Calu3 (cell line): ENCODE results near the gene KRTAP2-4. TPM values are rescaled to one million over a fixed set of nuclear protein-coding genes. Genes with fewer than 3 reads are reported as not detected.
A peak's percentile ranks its signal among the peaks of the same experiment; 100 is the strongest.

Source experiments
- BruUV-seq: library from RNA; stranded (reverse); fragments of 400-500 nt; replicated peaks from 2 replicates; lab custom pipeline; 2021; lab: Mats Ljungman, UMichigan
- CTCF ChIA-PET: fragments of 300-600 bp; sonication (Branson Sonifier 250); formaldehyde crosslinking; loops from one replicate; lab custom pipeline; 2022; ENCODE audit warnings: antibody characterized with exemption; lab: Charles Lee
- DNase-seq: peaks from one replicate; pipeline ENCODE4 v3.0.0; 2022
- H3K27ac Mint-ChIP-seq: one replicate; pipeline ENCODE4 v1.8.0; 2022; ENCODE audit warnings: mixed read lengths; ENCODE audit not compliant: unreplicated experiment
- H3K27me3 Mint-ChIP-seq: one replicate; pipeline ENCODE4 v1.8.0; 2022; ENCODE audit warnings: mixed read lengths; ENCODE audit not compliant: unreplicated experiment
- H3K36me3 Mint-ChIP-seq: one replicate; pipeline ENCODE4 v1.8.0; 2022; ENCODE audit warnings: mild to moderate bottlenecking, moderate library complexity, mixed read lengths; ENCODE audit not compliant: insufficient read depth, unreplicated experiment
- H3K4me1 Mint-ChIP-seq: one replicate; pipeline ENCODE4 v1.8.0; 2022; ENCODE audit warnings: mild to moderate bottlenecking, low read depth, mixed read lengths; ENCODE audit not compliant: unreplicated experiment
- H3K4me3 Mint-ChIP-seq: one replicate; pipeline ENCODE4 v1.8.0; 2022; ENCODE audit warnings: mild to moderate bottlenecking, low read depth, moderate library complexity, mixed read lengths; ENCODE audit not compliant: unreplicated experiment
- H3K9me3 Mint-ChIP-seq: one replicate; pipeline ENCODE4 v1.8.0; 2022; ENCODE audit warnings: low read depth, mixed read lengths; ENCODE audit not compliant: unreplicated experiment
- intact Hi-C: fragments of 100-400 bp; cut with micrococcal nuclease; formaldehyde crosslinking; loops from one replicate; pipeline ENCODE4 v1.10.0; 2022; ENCODE audit not compliant: unreplicated experiment
- total RNA-seq: library from RNA; stranded (reverse); gene quantifications from 2 replicates; pipeline ENCODE4 v1.2.3, GENCODE V29; 2022
- TF ChIP-seq, protein P1 (sequence below): fragments of 200-600 bp; IDR thresholded peaks from one replicate; pipeline ENCODE4 v1.8.0; 2022; ENCODE audit warnings: antibody characterized with exemption; ENCODE audit not compliant: unreplicated experiment

KRTAP2-4 gene
- total RNA-seq, 1 experiment from 2014 or later, result not detected

DNA sequence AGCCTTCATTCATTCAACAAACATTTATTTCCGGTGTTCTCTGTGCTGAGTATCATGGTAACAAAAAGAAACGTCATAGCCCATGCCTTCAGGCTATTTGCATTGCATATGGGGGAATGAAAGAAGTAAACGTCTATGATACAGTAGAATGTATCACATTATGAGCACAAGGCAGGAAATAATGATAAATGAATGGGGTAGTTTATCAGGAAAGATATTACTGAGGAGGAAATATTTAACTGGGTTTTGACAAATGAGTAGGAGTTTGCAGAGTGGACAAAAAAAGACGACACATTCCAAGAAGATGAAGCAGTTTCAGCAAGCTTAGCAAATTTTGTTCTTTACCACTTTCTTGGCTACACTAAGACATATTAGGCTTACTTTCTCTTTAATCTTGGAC lies 16.9 kb upstream of the KRTAP2-4 start:
- no peak overlapping the region for H3K4me3 Mint-ChIP-seq
- H3K36me3 Mint-ChIP-seq, result peaks cover 5% of the 10 kb centered on the region
- DNase-seq, result no peak
- CTCF ChIA-PET, result interaction anchor here (0.8 to 1.0 kb wide), 2 partner anchors 8 to 12 kb away, joined by 3 read pairs; no protein-coding TSS in a partner anchor
- H3K9me3 Mint-ChIP-seq, result peaks cover 4% of the 10 kb centered on the region
- H3K4me1 Mint-ChIP-seq, result peaks cover 24% of the 10 kb centered on the region
- BruUV-seq, result no TSS peak
- TF ChIP-seq, protein P1, sequence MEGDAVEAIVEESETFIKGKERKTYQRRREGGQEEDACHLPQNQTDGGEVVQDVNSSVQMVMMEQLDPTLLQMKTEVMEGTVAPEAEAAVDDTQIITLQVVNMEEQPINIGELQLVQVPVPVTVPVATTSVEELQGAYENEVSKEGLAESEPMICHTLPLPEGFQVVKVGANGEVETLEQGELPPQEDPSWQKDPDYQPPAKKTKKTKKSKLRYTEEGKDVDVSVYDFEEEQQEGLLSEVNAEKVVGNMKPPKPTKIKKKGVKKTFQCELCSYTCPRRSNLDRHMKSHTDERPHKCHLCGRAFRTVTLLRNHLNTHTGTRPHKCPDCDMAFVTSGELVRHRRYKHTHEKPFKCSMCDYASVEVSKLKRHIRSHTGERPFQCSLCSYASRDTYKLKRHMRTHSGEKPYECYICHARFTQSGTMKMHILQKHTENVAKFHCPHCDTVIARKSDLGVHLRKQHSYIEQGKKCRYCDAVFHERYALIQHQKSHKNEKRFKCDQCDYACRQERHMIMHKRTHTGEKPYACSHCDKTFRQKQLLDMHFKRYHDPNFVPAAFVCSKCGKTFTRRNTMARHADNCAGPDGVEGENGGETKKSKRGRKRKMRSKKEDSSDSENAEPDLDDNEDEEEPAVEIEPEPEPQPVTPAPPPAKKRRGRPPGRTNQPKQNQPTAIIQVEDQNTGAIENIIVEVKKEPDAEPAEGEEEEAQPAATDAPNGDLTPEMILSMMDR, result no peak
- H3K27me3 Mint-ChIP-seq, result no peaks in the 10 kb centered on the region
- H3K27ac Mint-ChIP-seq, result peak overlapping the region; percentile 0
- intact Hi-C loops, result no loop called here

DNA sequence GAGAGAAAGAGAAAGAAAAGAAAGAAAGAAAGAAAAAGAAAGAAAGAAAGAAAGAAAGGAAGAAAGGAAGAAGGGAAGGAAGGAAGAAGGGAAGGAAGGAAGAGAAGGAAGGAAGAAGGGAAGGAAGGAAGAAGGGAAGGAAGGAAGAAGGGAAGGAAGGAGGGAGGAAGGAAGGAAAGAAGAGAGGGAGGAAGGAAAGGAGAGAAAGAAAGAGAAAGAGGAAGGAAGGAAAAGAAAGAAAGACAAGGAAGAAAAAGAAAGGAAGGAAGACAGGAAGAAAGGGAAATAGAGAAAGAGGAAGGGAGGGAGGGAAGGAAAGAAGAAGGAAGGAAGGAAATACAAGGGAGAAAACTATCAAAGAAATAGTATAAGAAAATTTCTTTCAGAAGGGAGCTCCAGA lies 11.1 kb upstream of the KRTAP2-4 start:
- CTCF ChIA-PET, result no interaction called here
- H3K36me3 Mint-ChIP-seq, result no peaks in the 10 kb centered on the region
- intact Hi-C loops, result no loop called here
- TF ChIP-seq, protein P1, result no peak
- no peak overlapping the region for H3K4me3 Mint-ChIP-seq
- H3K4me1 Mint-ChIP-seq, result peaks cover 7% of the 10 kb centered on the region
- H3K27me3 Mint-ChIP-seq, result no peaks in the 10 kb centered on the region
- no TSS peak for BruUV-seq
- no peak overlapping the region for H3K27ac Mint-ChIP-seq
- no peak for DNase-seq
- H3K9me3 Mint-ChIP-seq, result peaks cover 9% of the 10 kb centered on the region

DNA sequence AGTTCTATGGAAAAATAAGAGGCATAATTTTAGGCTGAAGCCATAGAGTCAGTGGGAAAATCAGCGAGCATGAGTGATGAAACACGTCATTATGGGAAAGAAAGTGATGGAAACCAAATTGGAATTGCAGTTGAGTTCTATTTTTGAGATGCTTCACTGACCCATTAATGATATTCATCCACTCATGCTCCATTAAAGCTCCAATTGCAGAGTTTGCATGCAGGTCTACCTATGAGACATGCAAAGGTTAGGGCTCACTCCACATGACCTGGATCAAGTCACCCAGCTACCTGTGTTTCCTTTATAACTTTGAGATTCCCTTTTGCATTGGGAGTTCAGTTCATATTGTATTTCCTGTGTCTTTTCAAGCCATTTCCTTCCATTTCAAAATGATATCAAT lies 8.0 kb upstream of the KRTAP2-4 start:
- no peak overlapping the region for H3K27ac Mint-ChIP-seq
- no peak for DNase-seq
- no peak overlapping the region for H3K4me3 Mint-ChIP-seq
- intact Hi-C loops, result no loop called here
- H3K36me3 Mint-ChIP-seq, result no peaks in the 10 kb centered on the region
- no peaks in the 10 kb centered on the region for H3K27me3 Mint-ChIP-seq
- CTCF ChIA-PET, result interaction anchor here (0.6 to 1.0 kb wide), 4 partner anchors 9 to 192 kb away, joined by 3 to 4 read pairs (median 4); partner anchors contain the start of gene KRTAP2-3
- BruUV-seq, result no TSS peak
- H3K4me1 Mint-ChIP-seq, result peaks cover 7% of the 10 kb centered on the region
- TF ChIP-seq, protein P1, result no peak
- peaks cover 5% of the 10 kb centered on the region for H3K9me3 Mint-ChIP-seq

DNA sequence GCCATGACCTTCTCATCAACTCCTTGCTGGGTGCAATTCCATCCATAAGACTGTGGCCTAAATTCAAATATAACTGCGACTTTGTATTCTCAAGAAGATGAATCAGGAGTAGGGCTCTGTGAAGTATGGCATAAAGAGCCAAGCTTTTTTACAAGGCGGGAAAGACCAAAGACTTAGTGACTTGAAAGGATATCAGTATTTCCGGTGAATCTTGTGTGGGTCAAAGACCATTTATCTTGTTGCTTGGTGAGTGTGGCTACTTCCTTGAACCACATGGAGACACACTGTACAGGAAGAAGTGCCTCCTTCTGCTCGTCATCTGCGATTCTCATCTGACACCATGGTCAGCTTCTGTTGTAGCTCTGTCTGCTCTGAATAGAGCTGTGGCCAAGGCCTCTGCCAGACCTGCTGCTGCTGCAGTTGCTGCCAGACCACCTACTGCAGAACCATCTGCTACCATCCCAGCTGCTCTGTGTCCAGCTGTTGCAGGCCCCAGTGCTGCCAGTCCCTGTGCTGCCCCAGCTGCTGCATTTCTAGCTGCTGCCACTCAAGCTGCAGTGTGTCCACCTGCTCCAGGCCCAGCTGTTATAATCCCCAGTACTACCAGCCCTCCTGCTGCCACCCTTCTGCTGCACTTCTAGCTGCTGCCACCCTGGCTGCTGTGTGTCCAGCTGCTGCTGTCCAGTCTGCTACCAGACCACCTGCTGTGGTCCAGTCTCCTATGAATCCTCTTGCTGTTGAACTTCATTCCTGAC lies 6.1 kb upstream of the KRTAP2-4 start:
- CTCF ChIA-PET, result interaction anchor here (1.1 to 1.5 kb wide), 2 partner anchors 9 to 12 kb away, joined by 4 to 10 read pairs; partner anchors contain the start of gene KRTAP2-3
- Mint-ChIP-seq H3K27ac (no peak overlapping the region), H3K4me1 (peaks cover 8% of the 10 kb centered on the region), H3K36me3 (no peaks in the 10 kb centered on the region), H3K4me3 (no peak overlapping the region), H3K9me3 (peaks cover 4% of the 10 kb centered on the region), H3K27me3 (no peaks in the 10 kb centered on the region)
- TF ChIP-seq, protein P1, result no peak
- DNase-seq, result no peak
- BruUV-seq, result no TSS peak
- intact Hi-C loops, result no loop called here
